Endothelial cell of umbilical vein (primary cell): Measurements from ENCODE around the gene SNX5. TPM values are rescaled to one million over a fixed set of nuclear protein-coding genes. Genes with fewer than 3 reads are reported as not detected.

Source experiments
- BruUV-seq: library from RNA; stranded (reverse); fragments of 400-500 nt; replicated peaks from 2 replicates; lab custom pipeline; 2021; lab: Mats Ljungman, UMichigan
- CTCF ChIA-PET: fragments of 300-600, 350-600 bp; sonication (Branson Sonifier 250); formaldehyde crosslinking; loops from one replicate; lab custom pipeline; 2021; ENCODE audit warnings: antibody characterized with exemption, inconsistent platforms; lab: Charles Lee
- POLR2A ChIA-PET: fragments of 300-600, 350-600 bp; sonication (Branson Sonifier 250); formaldehyde crosslinking; loops from one replicate; lab custom pipeline; 2021; ENCODE audit warnings: antibody characterized with exemption, inconsistent platforms; lab: Charles Lee
- DNase-seq: peaks from one replicate; pipeline ENCODE4 v3.0.0-alpha.2; 2011; ENCODE audit warnings: low read depth, low spot score
- FAIRE-seq: peaks from 2 replicates; lab custom pipeline; 2011; peaks lifted over from hg19 to GRCh38; lab: Jason Lieb, UNC
- H2AFZ ChIP-seq: 2 replicates; pipeline ENCODE4 v1.6.0; 2012; ENCODE audit warnings: low read depth, low read length, control low read depth, inconsistent platforms
- H3K27ac ChIP-seq: 2 replicates; pipeline ENCODE4 v1.5.1; 2011; ENCODE audit warnings: low read depth, mild to moderate bottlenecking, control low read depth, low read length, moderate library complexity; ENCODE audit not compliant: insufficient read depth
- H3K27me3 ChIP-seq, 2 experiments: 2 replicates each; pipeline versions ENCODE4 v1.6.0 to v1.6.1; 2011; ENCODE audit warnings: low read length in 2 of 2, mixed read lengths in 1 of 2; ENCODE audit not compliant: control insufficient read depth in 2 of 2, insufficient read depth in 2 of 2
- H3K36me3 ChIP-seq, 2 experiments: 2 replicates in 1 of 2; 3 replicates in 1 of 2; pipeline ENCODE4 v1.5.1; 2011; ENCODE audit warnings: low read length in 2 of 2, mild to moderate bottlenecking in 1 of 2, moderate library complexity in 1 of 2; ENCODE audit not compliant: control insufficient read depth in 2 of 2, insufficient read depth in 2 of 2; ENCODE audit errors: extremely low read depth in 1 of 2
- H3K4me1 ChIP-seq: 3 replicates; pipeline ENCODE4 v1.5.1; 2011; ENCODE audit warnings: mild to moderate bottlenecking, low read length; ENCODE audit not compliant: control insufficient read depth, insufficient read depth; ENCODE audit errors: extremely low read depth
- H3K4me2 ChIP-seq: 2 replicates; pipeline ENCODE4 v1.6.1; 2011; ENCODE audit warnings: low read length, control low read depth, mixed read lengths; ENCODE audit not compliant: insufficient read depth
- H3K4me3 ChIP-seq, 3 experiments: fragments of 200-600 bp in 1 of 3; sonication (generic), shearing (Covaris generic) in 1 of 3; replicated peaks in 1 of 3; 2 replicates each; pipeline ENCODE4 v1.5.1; 2011 to 2016; ENCODE audit warnings: control low read depth in 3 of 3, low read length in 3 of 3, mild to moderate bottlenecking in 2 of 3, inconsistent platforms in 1 of 3, low read depth in 1 of 3, moderate library complexity in 1 of 3; ENCODE audit not compliant: insufficient read depth in 1 of 3
- H3K79me2 ChIP-seq: 2 replicates; pipeline ENCODE4 v1.6.0; 2012; ENCODE audit warnings: low read length, inconsistent platforms; ENCODE audit not compliant: control insufficient read depth, insufficient read depth
- H3K9ac ChIP-seq: replicated peaks from 2 replicates; pipeline ENCODE3; 2011; ENCODE audit warnings: low read length, control low read depth; ENCODE audit not compliant: insufficient read depth; ENCODE audit errors: extremely low read depth
- H3K9me1 ChIP-seq: replicated peaks from 3 replicates; pipeline ENCODE4 v1.6.0; 2011; ENCODE audit warnings: mild to moderate bottlenecking, low read length; ENCODE audit not compliant: control insufficient read depth, insufficient read depth; ENCODE audit errors: extremely low read depth
- H3K9me3 ChIP-seq: replicated peaks from 2 replicates; pipeline ENCODE4 v1.5.1; 2012; ENCODE audit warnings: low read length, inconsistent platforms; ENCODE audit not compliant: control insufficient read depth, insufficient read depth
- H4K20me1 ChIP-seq: replicated peaks from 2 replicates; pipeline ENCODE3; 2011; ENCODE audit warnings: mild to moderate bottlenecking, low read length; ENCODE audit not compliant: control insufficient read depth, insufficient read depth; ENCODE audit errors: extremely low read depth
- CTCF ChIP-seq, 2 donors: IDR thresholded peaks; 1 replicate in 1 of 2; 2 replicates in 1 of 2; pipeline ENCODE4 v1.5.1; 2011; ENCODE audit warnings: low read length in 2 of 2, mild to moderate bottlenecking in 2 of 2, moderate library complexity in 2 of 2, control low read depth in 1 of 2, inconsistent platforms in 1 of 2, low read depth in 1 of 2; ENCODE audit not compliant: insufficient read depth in 1 of 2; ENCODE audit errors: extremely low read depth in 1 of 2
- EZH2 ChIP-seq: IDR thresholded peaks from 2 replicates; pipeline ENCODE4 v1.6.1; 2012; ENCODE audit warnings: borderline replicate concordance, low read depth, mild to moderate bottlenecking, moderate library complexity, low read length, inconsistent platforms; ENCODE audit not compliant: severe bottlenecking
- FOS ChIP-seq: IDR thresholded peaks from 2 replicates; pipeline ENCODE4 v1.6.1; 2011; ENCODE audit warnings: mild to moderate bottlenecking, low read length, moderate library complexity, borderline replicate concordance; ENCODE audit not compliant: insufficient read depth
- GATA2 ChIP-seq: IDR thresholded peaks from 2 replicates; pipeline ENCODE4 v1.7.0; 2011; ENCODE audit warnings: low read depth, mild to moderate bottlenecking, moderate library complexity, mixed read lengths, low read length; ENCODE audit not compliant: insufficient read length, insufficient read depth
- JUN ChIP-seq: IDR thresholded peaks from 2 replicates; pipeline ENCODE4 v1.6.1; 2011; ENCODE audit warnings: borderline replicate concordance, low read depth; ENCODE audit not compliant: insufficient read length, insufficient read depth
- MAX ChIP-seq: IDR thresholded peaks from 2 replicates; pipeline ENCODE4 v1.6.1; 2011; ENCODE audit not compliant: insufficient read depth, insufficient read length
- POLR2A ChIP-seq: IDR thresholded peaks from 2 replicates; pipeline ENCODE4 v1.6.1; 2012; ENCODE audit warnings: low read depth, mild to moderate bottlenecking, control low read depth, low read length
- POLR2AphosphoS5 ChIP-seq: IDR thresholded peaks from 2 replicates; pipeline ENCODE4 v1.6.1; 2012; ENCODE audit warnings: low read depth, mild to moderate bottlenecking, control low read depth, low read length, moderate library complexity; ENCODE audit not compliant: insufficient read depth
- dilution Hi-C: fragments of 300-500 bp; cut with MboI; formaldehyde crosslinking; loops from one replicate; pipeline ENCODE4 v1.15.0; 2019; ENCODE audit warnings: low sequenced_read_pairs; ENCODE audit not compliant: extremely low pct_ligation_motif_present
- intact Hi-C: fragments of 100-400 bp; cut with micrococcal nuclease; formaldehyde crosslinking; loops from one replicate; pipeline ENCODE4 v1.10.0; 2022
- polyA plus RNA-seq, 4 experiments: library from polyadenylated mRNA; depleted of rRNA in 3 of 4; stranded (reverse) in 3 of 4; unstranded in 1 of 4; fragments of >200 nt; gene quantifications; 2 replicates each; pipeline versions ENCODE4 v1.2.1 to v1.2.3, GENCODE V29; 2011 to 2012; ENCODE audit warnings: missing spikeins in 1 of 4
- total RNA-seq: library from RNA; stranded (reverse); gene quantifications from 2 replicates; pipeline ENCODE4 v1.2.3, GENCODE V29; 2021

Gene SNX5
- total and polyA plus RNA-seq, 2 donors (not counting 3 experiments of a cell fraction or from before 2014, with no cell fraction given): 76.2 to 121 TPM

GRCh38 chr20:17947474-17947815 lies 21.1 kb downstream of the SNX5 start:
- FAIRE-seq (no peak), DNase-seq (no peak)
- dilution Hi-C loops (no loop called here), intact Hi-C loops (no loop called here)
- no peak overlapping the region for H3K9ac ChIP-seq
- H3K4me2 ChIP-seq: no peak overlapping the region
- no peaks in the 10 kb centered on the region for H3K27me3 ChIP-seq
- H4K20me1 ChIP-seq: no peaks in the 10 kb centered on the region
- H3K4me3 ChIP-seq: no peak overlapping the region
- peaks cover 42% of the 10 kb centered on the region for H3K79me2 ChIP-seq
- H3K4me1 ChIP-seq: no peaks in the 10 kb centered on the region
- BruUV-seq: no TSS peak
- no peak overlapping the region for H3K27ac ChIP-seq
- H3K36me3 ChIP-seq: peaks cover 41 to 67% of the 10 kb centered on the region in 2 experiments
- no peak for TF ChIP-seq POLR2A
- no peak for TF ChIP-seq EZH2
- no peak for TF ChIP-seq GATA2
- no peak for TF ChIP-seq FOS
- no peak for TF ChIP-seq JUN
- TF ChIP-seq POLR2AphosphoS5: no peak
- no peak for TF ChIP-seq CTCF (IDR thresholded peaks at IDR 0.05; ENCODE audit: extremely low read depth in 1 of 2, insufficient read depth in 1 of 2, low read depth in 1 of 2, low read length in 2 of 2)
- no peak for TF ChIP-seq MAX
- H3K9me3 ChIP-seq: no peaks in the 10 kb centered on the region
- ChIA-PET CTCF (interaction anchor here (2.1 kb wide), 1 partner anchor 11 kb away, joined by 8 read pairs; no protein-coding TSS in a partner anchor), POLR2A (no interaction called here)
- no peak overlapping the region for H2AFZ ChIP-seq
- no peaks in the 10 kb centered on the region for H3K9me1 ChIP-seq
